HEK293 (cell line): ENCODE data around the gene TMEFF1.

Experiments
- ELK4 ChIP-seq: IDR thresholded peaks from 2 replicates; pipeline ENCODE4 v1.6.1; 2011; ENCODE audit warnings: mild to moderate bottlenecking, low read depth, low read length, borderline replicate concordance
- ZBTB26 ChIP-seq: fragments of 450-650 bp; formaldehyde crosslinking; optimal IDR thresholded peaks from 2 replicates; pipeline ENCODE3; 2016; ENCODE audit warnings: missing biosample characterization, mild to moderate bottlenecking, missing genetic modification characterization
- ZNF16 ChIP-seq: fragments of 450-650 bp; formaldehyde crosslinking; IDR thresholded peaks from 2 replicates; pipeline ENCODE4 v1.5.1; 2016; ENCODE audit warnings: low read depth, missing biosample characterization, missing genetic modification characterization
- ZNF2 ChIP-seq: fragments of 450-650 bp; formaldehyde crosslinking; IDR thresholded peaks from 2 replicates; pipeline ENCODE4 v1.5.1; 2016; ENCODE audit warnings: missing biosample characterization, missing genetic modification characterization
- ZNF302 ChIP-seq: fragments of 450-650 bp; formaldehyde crosslinking; IDR thresholded peaks from 2 replicates; pipeline ENCODE4 v1.5.1; 2016; ENCODE audit warnings: missing biosample characterization, missing genetic modification characterization, low read depth
- ZNF324 ChIP-seq: fragments of 450-650 bp; formaldehyde crosslinking; IDR thresholded peaks from 2 replicates; pipeline ENCODE4 v1.5.1; 2016; ENCODE audit warnings: missing biosample characterization, missing genetic modification characterization
- ZNF335 ChIP-seq: fragments of 450-650 bp; formaldehyde crosslinking; conservative IDR thresholded peaks from 2 replicates; pipeline ENCODE4 v1.5.1; 2016; ENCODE audit warnings: missing biosample characterization, missing genetic modification characterization
- ZNF398 ChIP-seq: fragments of 450-650 bp; formaldehyde crosslinking; IDR thresholded peaks from 2 replicates; pipeline ENCODE4 v1.5.1; 2017; ENCODE audit warnings: missing biosample characterization, missing genetic modification characterization
- ZNF433 ChIP-seq: fragments of 450-650 bp; formaldehyde crosslinking; IDR thresholded peaks from 2 replicates; pipeline ENCODE4 v1.5.1; 2016; ENCODE audit warnings: missing biosample characterization, missing genetic modification characterization, low read depth
- ZNF473 ChIP-seq: fragments of 450-650 bp; formaldehyde crosslinking; IDR thresholded peaks from 2 replicates; pipeline ENCODE4 v1.5.1; 2017; ENCODE audit warnings: missing biosample characterization, missing genetic modification characterization
- ZNF501 ChIP-seq: fragments of 450-650 bp; formaldehyde crosslinking; IDR thresholded peaks from 2 replicates; pipeline ENCODE4 v1.5.1; 2016; ENCODE audit warnings: missing biosample characterization, missing genetic modification characterization
- ZNF544 ChIP-seq: fragments of 450-650 bp; formaldehyde crosslinking; IDR thresholded peaks from 2 replicates; pipeline ENCODE4 v1.5.0; 2017; ENCODE audit warnings: missing biosample characterization, missing genetic modification characterization
- ZNF549 ChIP-seq: fragments of 450-650 bp; IDR thresholded peaks from 2 replicates; pipeline ENCODE4 v1.5.1; 2018; ENCODE audit warnings: missing biosample characterization, missing genetic modification characterization, mild to moderate bottlenecking, inconsistent platforms, moderate library complexity
- ZNF610 ChIP-seq: fragments of 450-650 bp; formaldehyde crosslinking; IDR thresholded peaks from 2 replicates; pipeline ENCODE4 v1.5.1; 2016; ENCODE audit warnings: missing biosample characterization, missing genetic modification characterization, borderline replicate concordance
- ZNF791 ChIP-seq: fragments of 450-650 bp; formaldehyde crosslinking; IDR thresholded peaks from 2 replicates; pipeline ENCODE4 v1.5.1; 2016; ENCODE audit warnings: missing biosample characterization, missing genetic modification characterization
- ZNF830 ChIP-seq: fragments of 450-650 bp; IDR thresholded peaks from 2 replicates; pipeline ENCODE4 v1.5.0; 2018; ENCODE audit warnings: missing biosample characterization, missing genetic modification characterization, low read depth, mild to moderate bottlenecking, moderate library complexity
- TF ChIP-seq, protein P1 (sequence below): fragments of 450-650 bp; formaldehyde crosslinking; IDR thresholded peaks from 2 replicates; pipeline ENCODE4 v1.5.0; 2017; ENCODE audit warnings: missing biosample characterization, missing genetic modification characterization, borderline replicate concordance
- TF ChIP-seq, protein P2 (sequence below): fragments of 450-650 bp; formaldehyde crosslinking; IDR thresholded peaks from 2 replicates; pipeline ENCODE4 v1.5.1; 2016; ENCODE audit warnings: missing biosample characterization, missing genetic modification characterization
- TF ChIP-seq, protein P3 (sequence below): fragments of 450-650 bp; formaldehyde crosslinking; IDR thresholded peaks from 2 replicates; pipeline ENCODE4 v1.5.1; 2016; ENCODE audit warnings: missing biosample characterization, missing genetic modification characterization
- TF ChIP-seq, protein P4 (sequence below): fragments of 450-650 bp; formaldehyde crosslinking; IDR thresholded peaks from 2 replicates; pipeline ENCODE4 v1.5.1; 2017; ENCODE audit warnings: missing biosample characterization, missing genetic modification characterization

The TMEFF1 gene

DNA sequence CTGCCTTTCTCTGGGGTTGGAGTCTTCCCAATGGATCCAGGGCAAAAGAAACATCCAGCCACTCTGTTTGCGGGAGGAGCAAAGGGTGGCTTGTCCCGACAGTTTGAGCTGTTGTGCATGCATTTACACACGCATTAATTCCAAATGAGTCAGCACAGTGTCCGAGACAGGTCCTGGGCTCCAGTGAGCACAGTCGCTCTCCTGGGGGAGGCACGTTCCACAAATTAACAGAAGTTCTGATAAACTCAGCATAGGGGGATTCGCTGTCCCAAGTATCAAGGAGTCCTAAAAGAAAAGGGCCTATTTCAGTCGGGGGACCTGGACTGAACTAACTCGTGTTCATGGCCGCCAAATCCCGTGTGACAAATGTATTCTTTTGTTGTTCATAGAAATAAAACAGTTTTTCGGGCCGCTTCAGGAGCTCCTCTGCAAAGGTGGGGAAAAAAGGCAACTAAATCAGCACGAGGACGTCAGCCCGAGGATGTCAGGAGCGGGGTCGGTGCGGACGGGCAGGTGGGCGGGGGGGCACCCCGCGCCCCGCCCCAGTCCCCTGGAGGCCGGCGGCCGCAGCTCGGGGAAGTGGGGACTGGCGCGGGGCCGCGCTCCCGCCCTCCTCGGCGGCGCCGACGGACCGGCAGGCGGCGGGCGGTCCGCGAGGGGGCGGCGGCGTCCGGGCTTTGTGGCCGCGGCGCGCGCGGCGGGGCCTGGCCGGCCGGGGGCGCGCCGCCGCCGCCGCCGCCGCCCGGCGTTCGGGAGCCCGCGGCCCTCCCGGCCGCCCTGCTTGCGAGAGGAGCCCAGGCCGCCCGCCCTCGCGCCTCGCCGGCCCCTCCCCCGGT, 46.2 kb upstream of the TMEFF1 start, which contains the start of gene MSANTD3 (continued):
- TF ChIP-seq ZNF544 (tag by site-specific recombination) (no peak), ZNF335 (tag by site-specific recombination) (peak; percentile 65), ZBTB26 (tag by site-specific recombination) (peak; percentile 42), ZNF398 (tag by site-specific recombination) (no peak), ZNF433 (tag by site-specific recombination) (no peak), ELK4 (no peak), ZNF324 (tag by site-specific recombination) (no peak), ZNF16 (no peak), ZNF610 (tag by site-specific recombination) (no peak), ZNF2 (tag by site-specific recombination) (no peak; the same call in 1 of the 2 replicates), ZNF473 (no peak), ZNF501 (tag by site-specific recombination) (0 out of 2 replicates have a peak, but pooled peaks have one; percentile 39), ZNF830 (no peak), ZNF302 (tag by site-specific recombination) (no peak), ZNF549 (tag by site-specific recombination) (no peak), ZNF791 (tag by site-specific recombination) (no peak)
- TF ChIP-seq, protein P1, sequence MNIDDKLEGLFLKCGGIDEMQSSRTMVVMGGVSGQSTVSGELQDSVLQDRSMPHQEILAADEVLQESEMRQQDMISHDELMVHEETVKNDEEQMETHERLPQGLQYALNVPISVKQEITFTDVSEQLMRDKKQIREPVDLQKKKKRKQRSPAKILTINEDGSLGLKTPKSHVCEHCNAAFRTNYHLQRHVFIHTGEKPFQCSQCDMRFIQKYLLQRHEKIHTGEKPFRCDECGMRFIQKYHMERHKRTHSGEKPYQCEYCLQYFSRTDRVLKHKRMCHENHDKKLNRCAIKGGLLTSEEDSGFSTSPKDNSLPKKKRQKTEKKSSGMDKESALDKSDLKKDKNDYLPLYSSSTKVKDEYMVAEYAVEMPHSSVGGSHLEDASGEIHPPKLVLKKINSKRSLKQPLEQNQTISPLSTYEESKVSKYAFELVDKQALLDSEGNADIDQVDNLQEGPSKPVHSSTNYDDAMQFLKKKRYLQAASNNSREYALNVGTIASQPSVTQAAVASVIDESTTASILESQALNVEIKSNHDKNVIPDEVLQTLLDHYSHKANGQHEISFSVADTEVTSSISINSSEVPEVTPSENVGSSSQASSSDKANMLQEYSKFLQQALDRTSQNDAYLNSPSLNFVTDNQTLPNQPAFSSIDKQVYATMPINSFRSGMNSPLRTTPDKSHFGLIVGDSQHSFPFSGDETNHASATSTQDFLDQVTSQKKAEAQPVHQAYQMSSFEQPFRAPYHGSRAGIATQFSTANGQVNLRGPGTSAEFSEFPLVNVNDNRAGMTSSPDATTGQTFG: no peak
- TF ChIP-seq, protein P2, sequence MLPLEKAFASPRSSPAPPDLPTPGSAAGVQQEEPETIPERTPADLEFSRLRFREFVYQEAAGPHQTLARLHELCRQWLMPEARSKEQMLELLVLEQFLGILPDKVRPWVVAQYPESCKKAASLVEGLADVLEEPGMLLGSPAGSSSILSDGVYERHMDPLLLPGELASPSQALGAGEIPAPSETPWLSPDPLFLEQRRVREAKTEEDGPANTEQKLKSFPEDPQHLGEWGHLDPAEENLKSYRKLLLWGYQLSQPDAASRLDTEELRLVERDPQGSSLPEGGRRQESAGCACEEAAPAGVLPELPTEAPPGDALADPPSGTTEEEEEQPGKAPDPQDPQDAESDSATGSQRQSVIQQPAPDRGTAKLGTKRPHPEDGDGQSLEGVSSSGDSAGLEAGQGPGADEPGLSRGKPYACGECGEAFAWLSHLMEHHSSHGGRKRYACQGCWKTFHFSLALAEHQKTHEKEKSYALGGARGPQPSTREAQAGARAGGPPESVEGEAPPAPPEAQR (tag by site-specific recombination): no peak
- TF ChIP-seq, protein P3, sequence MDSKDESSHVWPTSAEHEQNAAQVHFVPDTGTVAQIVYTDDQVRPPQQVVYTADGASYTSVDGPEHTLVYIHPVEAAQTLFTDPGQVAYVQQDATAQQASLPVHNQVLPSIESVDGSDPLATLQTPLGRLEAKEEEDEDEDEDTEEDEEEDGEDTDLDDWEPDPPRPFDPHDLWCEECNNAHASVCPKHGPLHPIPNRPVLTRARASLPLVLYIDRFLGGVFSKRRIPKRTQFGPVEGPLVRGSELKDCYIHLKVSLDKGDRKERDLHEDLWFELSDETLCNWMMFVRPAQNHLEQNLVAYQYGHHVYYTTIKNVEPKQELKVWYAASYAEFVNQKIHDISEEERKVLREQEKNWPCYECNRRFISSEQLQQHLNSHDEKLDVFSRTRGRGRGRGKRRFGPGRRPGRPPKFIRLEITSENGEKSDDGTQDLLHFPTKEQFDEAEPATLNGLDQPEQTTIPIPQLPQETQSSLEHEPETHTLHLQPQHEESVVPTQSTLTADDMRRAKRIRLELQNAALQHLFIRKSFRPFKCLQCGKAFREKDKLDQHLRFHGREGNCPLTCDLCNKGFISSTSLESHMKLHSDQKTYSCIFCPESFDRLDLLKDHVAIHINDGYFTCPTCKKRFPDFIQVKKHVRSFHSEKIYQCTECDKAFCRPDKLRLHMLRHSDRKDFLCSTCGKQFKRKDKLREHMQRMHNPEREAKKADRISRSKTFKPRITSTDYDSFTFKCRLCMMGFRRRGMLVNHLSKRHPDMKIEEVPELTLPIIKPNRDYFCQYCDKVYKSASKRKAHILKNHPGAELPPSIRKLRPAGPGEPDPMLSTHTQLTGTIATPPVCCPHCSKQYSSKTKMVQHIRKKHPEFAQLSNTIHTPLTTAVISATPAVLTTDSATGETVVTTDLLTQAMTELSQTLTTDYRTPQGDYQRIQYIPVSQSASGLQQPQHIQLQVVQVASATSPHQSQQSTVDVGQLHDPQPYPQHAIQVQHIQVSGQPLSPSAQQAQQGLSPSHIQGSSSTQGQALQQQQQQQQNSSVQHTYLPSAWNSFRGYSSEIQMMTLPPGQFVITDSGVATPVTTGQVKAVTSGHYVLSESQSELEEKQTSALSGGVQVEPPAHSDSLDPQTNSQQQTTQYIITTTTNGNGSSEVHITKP: peak; percentile 86
- TF ChIP-seq, protein P4, sequence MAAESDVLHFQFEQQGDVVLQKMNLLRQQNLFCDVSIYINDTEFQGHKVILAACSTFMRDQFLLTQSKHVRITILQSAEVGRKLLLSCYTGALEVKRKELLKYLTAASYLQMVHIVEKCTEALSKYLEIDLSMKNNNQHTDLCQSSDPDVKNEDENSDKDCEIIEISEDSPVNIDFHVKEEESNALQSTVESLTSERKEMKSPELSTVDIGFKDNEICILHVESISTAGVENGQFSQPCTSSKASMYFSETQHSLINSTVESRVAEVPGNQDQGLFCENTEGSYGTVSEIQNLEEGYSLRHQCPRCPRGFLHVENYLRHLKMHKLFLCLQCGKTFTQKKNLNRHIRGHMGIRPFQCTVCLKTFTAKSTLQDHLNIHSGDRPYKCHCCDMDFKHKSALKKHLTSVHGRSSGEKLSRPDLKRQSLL: no peak
